ENCODE measurements around the gene KDM2B. TPM values are rescaled to one million over a fixed set of nuclear protein-coding genes. Genes with fewer than 3 reads are reported as not detected.

The KDM2B gene
- total and polyA plus RNA-seq, 2 donors (not counting 1 experiment from before 2014, with no cell fraction given), result 108 to 126 TPM

GRCh38 chr12:121620333-121620891, 39.6 kb upstream of the KDM2B start:
- no peak for DNase-seq
- Histone ChIP-seq H3K4me3 (ENCODE audit: control extremely low read depth in 1 of 5, extremely low read depth in 1 of 5, insufficient read depth in 1 of 5, low read depth in 2 of 5, low read length in 4 of 5) (no peak overlapping the region), H3K4me2 (replicated peaks; ENCODE audit: low read depth, low read length, poor library complexity, severe bottlenecking) (no peak overlapping the region), H3K9ac (ENCODE audit: low read length) (no peak overlapping the region), H2AFZ (ENCODE audit: insufficient read depth, low read depth, low read length, poor library complexity, severe bottlenecking) (no peak overlapping the region), H3K27ac (ENCODE audit: low read length in 2 of 2) (no peak overlapping the region), H3K27me3 (replicated peaks in 1 of 4; ENCODE audit: control extremely low read depth in 1 of 4, control insufficient read depth in 3 of 4, insufficient read depth in 4 of 4, low read length in 3 of 4) (no peaks in the 10 kb centered on the region), H3K9me3 (ENCODE audit: control extremely low read depth in 1 of 3, control insufficient read depth in 2 of 3, insufficient read depth in 1 of 3, low read length in 2 of 3) (no peaks in the 10 kb centered on the region), H3K36me3 (replicated peaks in 1 of 2; ENCODE audit: control extremely low read depth in 1 of 2, control insufficient read depth in 1 of 2, extremely low read depth in 1 of 2, insufficient read depth in 2 of 2, low read length in 1 of 2) (no peaks in the 10 kb centered on the region), H4K20me1 (ENCODE audit: control insufficient read depth, insufficient read depth, low read length, poor library complexity, severe bottlenecking) (no peaks in the 10 kb centered on the region), H3K79me2 (ENCODE audit: control insufficient read depth, insufficient read depth, low read length) (peaks cover 3% of the 10 kb centered on the region), H3K4me1 (ENCODE audit: control insufficient read depth in 2 of 2, insufficient read depth in 2 of 2, low read length in 2 of 2) (peaks cover 21 to 31% of the 10 kb centered on the region in 2 donors)
- H3K4me1 Mint-ChIP-seq, result peaks cover 33% of the 10 kb centered on the region
- H3K9me3 Mint-ChIP-seq (ENCODE audit: insufficient read depth), result no peaks in the 10 kb centered on the region
- ATAC-seq (ENCODE audit: low read depth), result no peak
- H3K27me3 Mint-ChIP-seq, result no peaks in the 10 kb centered on the region
- ChIA-PET POLR2A (interaction anchor here (0.5 to 1.2 kb wide), 4 partner anchors 39 to 127 kb away, joined by 3 to 6 read pairs (median 3); no protein-coding TSS in a partner anchor), CTCF (interaction anchor here (0.8 to 5.7 kb wide), 4 partner anchors 48 to 128 kb away, joined by 3 to 27 read pairs (median 4); no protein-coding TSS in a partner anchor)
- WGBS (ENCODE audit: insufficient coverage), result 78% methylated on average over 2 of the region's 8 CpGs
- intact Hi-C loops (cut with micrococcal nuclease), result no loop called here
- no peak overlapping the region for H3K4me3 Mint-ChIP-seq
- H3K27ac Mint-ChIP-seq, result peak overlapping the region; percentile 15
- TF ChIP-seq EZH2 (IDR thresholded peaks at IDR 0.05; ENCODE audit: borderline replicate concordance, insufficient read depth, low read depth, low read length, poor library complexity, severe bottlenecking), result no peak
- TF ChIP-seq, protein P1, sequence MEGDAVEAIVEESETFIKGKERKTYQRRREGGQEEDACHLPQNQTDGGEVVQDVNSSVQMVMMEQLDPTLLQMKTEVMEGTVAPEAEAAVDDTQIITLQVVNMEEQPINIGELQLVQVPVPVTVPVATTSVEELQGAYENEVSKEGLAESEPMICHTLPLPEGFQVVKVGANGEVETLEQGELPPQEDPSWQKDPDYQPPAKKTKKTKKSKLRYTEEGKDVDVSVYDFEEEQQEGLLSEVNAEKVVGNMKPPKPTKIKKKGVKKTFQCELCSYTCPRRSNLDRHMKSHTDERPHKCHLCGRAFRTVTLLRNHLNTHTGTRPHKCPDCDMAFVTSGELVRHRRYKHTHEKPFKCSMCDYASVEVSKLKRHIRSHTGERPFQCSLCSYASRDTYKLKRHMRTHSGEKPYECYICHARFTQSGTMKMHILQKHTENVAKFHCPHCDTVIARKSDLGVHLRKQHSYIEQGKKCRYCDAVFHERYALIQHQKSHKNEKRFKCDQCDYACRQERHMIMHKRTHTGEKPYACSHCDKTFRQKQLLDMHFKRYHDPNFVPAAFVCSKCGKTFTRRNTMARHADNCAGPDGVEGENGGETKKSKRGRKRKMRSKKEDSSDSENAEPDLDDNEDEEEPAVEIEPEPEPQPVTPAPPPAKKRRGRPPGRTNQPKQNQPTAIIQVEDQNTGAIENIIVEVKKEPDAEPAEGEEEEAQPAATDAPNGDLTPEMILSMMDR (IDR thresholded peaks at IDR 0.05), result no peak

DNA sequence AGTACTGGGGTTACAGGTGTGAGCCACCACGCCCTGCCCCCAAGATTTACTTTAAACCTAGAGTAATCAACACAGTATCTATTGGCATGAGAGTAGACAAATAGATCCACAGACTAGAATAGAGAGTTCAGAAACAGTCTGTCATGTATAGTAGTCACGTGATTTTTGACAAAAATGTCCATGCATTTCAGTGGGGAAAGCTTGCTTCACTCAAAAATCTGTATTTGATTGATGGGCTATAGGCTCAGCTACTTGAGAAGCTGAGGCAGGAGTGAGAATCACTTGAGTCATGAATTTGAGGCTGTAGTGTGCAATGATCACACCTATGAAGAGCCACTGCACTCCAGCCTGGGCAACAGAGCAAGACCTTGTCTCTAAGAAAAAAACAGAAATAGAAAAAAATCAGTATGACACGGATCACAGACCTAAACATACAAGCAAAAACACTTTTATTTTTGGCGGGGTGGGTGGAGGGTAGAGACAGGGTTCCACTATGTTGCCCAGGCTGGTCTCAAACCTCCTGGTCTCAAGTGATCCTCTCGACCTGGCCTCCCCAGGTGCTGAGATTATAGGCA, 37.9 kb upstream of the KDM2B start:
- CTCF ChIA-PET, result interaction anchor here (0.9 to 5.7 kb wide), 2 partner anchors 14 to 66 kb away, joined by 3 to 27 read pairs; no protein-coding TSS in a partner anchor
- POLR2A ChIA-PET, result interaction anchor here (0.6 to 1.0 kb wide), 4 partner anchors 30 to 1842 kb away, joined by 3 to 7 read pairs (median 5); no protein-coding TSS in a partner anchor
- Histone ChIP-seq H3K9me3 (ENCODE audit: control extremely low read depth in 1 of 3, control insufficient read depth in 2 of 3, insufficient read depth in 1 of 3, low read length in 2 of 3) (peaks cover 0 to 5% (median 0%) of the 10 kb centered on the region in 3 donors), H3K36me3 (replicated peaks in 1 of 2; ENCODE audit: control extremely low read depth in 1 of 2, control insufficient read depth in 1 of 2, extremely low read depth in 1 of 2, insufficient read depth in 2 of 2, low read length in 1 of 2) (no peaks in the 10 kb centered on the region), H4K20me1 (ENCODE audit: control insufficient read depth, insufficient read depth, low read length, poor library complexity, severe bottlenecking) (no peaks in the 10 kb centered on the region), H3K4me3 (ENCODE audit: control extremely low read depth in 1 of 5, extremely low read depth in 1 of 5, insufficient read depth in 1 of 5, low read depth in 2 of 5, low read length in 4 of 5) (no peak overlapping the region), H3K4me1 (ENCODE audit: control insufficient read depth in 2 of 2, insufficient read depth in 2 of 2, low read length in 2 of 2) (peaks cover 16 to 29% of the 10 kb centered on the region in 2 donors), H2AFZ (ENCODE audit: insufficient read depth, low read depth, low read length, poor library complexity, severe bottlenecking) (no peak overlapping the region), H3K27me3 (replicated peaks in 1 of 4; ENCODE audit: control extremely low read depth in 1 of 4, control insufficient read depth in 3 of 4, insufficient read depth in 4 of 4, low read length in 3 of 4) (no peaks in the 10 kb centered on the region), H3K79me2 (ENCODE audit: control insufficient read depth, insufficient read depth, low read length) (peaks cover 1% of the 10 kb centered on the region), H3K4me2 (replicated peaks; ENCODE audit: low read depth, low read length, poor library complexity, severe bottlenecking) (peak overlapping the region; percentile 37), H3K27ac (ENCODE audit: low read length in 2 of 2) (no peak overlapping the region), H3K9ac (ENCODE audit: low read length) (no peak overlapping the region)
- H3K27me3 Mint-ChIP-seq, result no peaks in the 10 kb centered on the region
- 63% methylated on average over 2 of the region's 5 CpGs for WGBS (ENCODE audit: insufficient coverage)
- H3K27ac Mint-ChIP-seq, result peak overlapping the region; percentile 73
- H3K4me3 Mint-ChIP-seq, result peak overlapping the region; percentile 26
- DNase-seq, result peak; percentile 44
- peaks cover 30% of the 10 kb centered on the region for H3K4me1 Mint-ChIP-seq
- TF ChIP-seq, protein P1 (IDR thresholded peaks at IDR 0.05), result no peak
- no peak for TF ChIP-seq EZH2 (IDR thresholded peaks at IDR 0.05; ENCODE audit: borderline replicate concordance, insufficient read depth, low read depth, low read length, poor library complexity, severe bottlenecking)
- H3K9me3 Mint-ChIP-seq (ENCODE audit: insufficient read depth), result no peaks in the 10 kb centered on the region
- peak; percentile 68 for ATAC-seq (ENCODE audit: low read depth)
- intact Hi-C loops (cut with micrococcal nuclease), result no loop called here
